Ramos (cell line): ENCODE measurements around the gene NEAT1.
"Not testable (repeated sequence)": the region's sequence is repeated elsewhere in the genome, so short reads cannot be mapped to it uniquely, and the experiment has no call there.

Experiments used
- in situ Hi-C: fragments of 300-500 bp; cut with MboI; formaldehyde crosslinking; loops from one replicate; pipeline ENCODE4 v1.14.3; 2022; ENCODE audit warnings: low sequenced_read_pairs; ENCODE audit not compliant: unreplicated experiment

The NEAT1 gene

DNA sequence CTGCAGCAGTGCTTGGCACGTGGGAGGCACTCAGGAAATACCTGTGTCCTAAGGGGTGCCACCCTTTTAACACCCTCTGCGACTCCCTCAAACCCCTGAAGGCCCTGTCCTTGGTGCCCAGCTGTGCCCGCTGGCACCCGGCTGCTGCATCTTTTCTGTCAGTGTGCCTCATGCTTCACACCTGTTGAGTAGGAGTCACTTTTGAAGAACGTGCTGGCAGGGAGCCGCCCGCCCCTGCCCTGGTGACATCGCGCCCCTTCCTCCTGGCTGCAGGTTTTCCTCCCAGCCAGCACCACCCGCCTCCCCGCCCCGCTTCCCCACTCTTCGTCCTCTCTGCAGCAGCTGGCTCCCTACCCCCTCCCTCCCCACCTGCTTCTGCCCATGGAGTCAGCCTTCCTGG is 18.4 kb upstream of the NEAT1 start:
- in situ Hi-C loops, result no loop called here

DNA sequence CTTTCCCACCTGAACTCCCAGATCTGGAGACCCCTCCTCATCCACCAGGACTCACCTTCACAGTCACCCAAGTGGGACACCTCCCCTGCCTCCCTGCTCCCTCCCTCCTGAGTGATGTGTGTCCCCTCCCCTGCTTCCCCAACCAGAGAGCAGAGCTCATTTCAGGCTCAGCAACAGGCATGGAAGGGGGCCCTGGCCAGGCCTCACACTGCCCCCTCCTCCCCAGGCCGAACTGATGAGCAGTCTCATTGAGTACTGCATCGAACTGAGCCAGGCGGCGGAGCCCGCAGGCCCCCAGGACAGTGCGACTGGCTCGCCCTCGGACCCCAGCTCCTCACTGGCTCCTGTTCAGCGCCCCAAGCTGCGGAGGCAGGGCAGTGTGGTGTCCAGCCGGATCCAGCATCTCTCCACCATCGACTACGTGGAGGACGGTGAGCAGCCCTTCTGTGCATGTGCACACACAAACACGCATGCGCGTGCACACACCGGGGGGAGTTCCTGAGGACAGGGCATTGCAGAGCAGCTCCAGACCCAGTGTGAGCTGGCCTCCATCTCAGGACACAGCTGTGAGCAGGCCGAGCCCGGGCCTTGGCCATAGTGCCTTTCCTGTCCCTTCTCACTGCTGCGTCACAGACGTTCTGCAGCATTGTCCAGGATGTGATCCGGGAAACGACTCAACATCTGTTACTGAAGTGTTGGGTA is 17.8 kb upstream of the NEAT1 start:
- in situ Hi-C loops, result no loop called here

DNA sequence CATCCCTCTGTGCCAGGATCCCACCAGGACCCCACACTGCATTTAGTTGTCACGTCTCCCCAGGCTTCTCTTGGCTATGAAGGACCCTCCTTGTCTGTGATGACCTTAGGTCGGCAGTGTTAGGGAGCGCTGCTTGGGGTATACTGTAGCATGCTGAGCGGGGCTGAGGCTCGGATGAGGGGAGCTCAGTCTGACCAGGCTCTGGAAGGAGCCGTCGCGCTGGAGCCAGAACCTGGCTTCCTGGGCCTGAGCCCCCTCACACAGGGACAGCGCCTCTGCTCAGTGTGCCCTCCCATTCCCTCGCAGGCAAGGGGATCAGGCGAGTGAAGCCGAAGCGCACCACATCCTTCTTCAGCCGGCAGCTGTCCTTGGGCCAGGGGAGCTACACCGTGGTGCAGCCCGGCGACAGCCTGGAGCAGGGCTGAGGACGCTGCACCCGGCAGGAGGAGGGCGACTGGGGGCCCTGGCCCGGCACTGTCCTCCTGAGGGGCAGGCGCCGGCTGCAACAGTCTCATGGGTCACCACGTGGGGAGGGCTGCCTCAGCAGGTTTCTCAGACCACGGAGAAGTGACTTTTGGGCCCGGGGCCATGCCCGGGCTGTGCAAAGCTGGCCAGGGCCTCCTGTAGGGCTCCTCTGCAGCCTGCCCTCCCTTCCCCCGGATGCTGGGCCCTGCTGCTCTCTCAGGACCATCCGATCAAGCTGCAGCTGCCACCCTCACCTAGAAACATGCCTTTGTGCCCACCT is 11.5 kb upstream of the NEAT1 start:
- in situ Hi-C loops, result no loop called here

DNA sequence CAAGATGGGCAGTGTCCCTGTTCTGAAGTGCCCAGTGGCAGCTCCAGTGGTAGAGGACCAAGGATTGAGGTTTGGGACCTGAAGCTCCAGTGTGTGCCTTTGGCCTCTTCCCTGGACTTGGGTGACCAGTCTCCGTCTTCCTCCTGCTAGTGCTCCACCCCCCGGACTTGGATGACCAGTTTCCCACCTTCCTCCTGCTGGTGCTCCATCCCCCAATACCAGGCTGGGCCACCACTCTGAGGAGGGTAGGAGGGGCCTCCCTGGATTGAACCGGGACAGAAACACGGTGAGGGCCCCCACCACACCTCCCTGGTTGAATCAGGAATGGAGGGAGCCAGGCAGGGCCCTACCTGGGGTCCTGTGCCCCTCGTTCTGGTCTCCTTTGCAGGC is 10.9 kb upstream of the NEAT1 start:
- in situ Hi-C loops, result no loop called here

DNA sequence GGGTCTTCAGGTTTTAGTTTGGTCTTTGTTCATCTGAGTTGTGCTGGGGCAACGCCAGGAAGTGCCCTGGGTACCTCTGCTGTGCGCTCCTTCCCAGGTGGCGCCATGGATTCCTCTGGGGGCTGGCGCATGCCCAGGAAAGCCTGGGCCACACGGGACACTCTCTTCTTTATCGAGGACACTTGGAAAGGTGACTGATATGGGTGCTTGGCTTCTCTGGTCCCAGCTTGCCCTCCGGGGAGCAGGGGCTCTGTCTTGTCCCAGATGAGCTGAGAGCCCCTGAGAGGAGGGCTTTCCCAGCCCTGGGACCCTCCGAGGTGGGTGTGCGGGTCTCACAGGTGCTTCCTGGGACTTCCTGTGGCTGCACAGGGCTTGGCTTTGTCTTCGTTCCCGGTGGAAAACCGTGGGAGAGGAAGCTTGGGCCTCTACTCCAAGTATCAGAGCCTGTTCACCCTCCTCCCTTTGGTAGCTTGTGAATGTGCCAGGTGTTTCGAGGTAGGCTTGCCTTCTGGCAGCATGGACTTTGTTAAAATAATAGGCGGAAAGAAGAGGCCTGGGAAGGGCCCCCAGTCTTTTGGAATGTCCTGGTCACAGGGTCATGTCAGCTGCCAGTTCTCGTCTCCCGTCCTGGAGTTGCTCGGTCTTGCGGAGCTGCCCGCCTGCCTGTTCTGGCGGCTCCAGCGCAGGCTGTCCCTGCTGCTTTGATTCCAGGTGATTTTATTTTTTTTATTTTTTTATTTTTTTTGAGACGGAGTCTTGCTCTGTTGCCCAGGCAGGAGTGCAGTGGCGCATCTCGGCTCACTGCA is 10.1 kb upstream of the NEAT1 start:
- in situ Hi-C loops, result no loop called here

DNA sequence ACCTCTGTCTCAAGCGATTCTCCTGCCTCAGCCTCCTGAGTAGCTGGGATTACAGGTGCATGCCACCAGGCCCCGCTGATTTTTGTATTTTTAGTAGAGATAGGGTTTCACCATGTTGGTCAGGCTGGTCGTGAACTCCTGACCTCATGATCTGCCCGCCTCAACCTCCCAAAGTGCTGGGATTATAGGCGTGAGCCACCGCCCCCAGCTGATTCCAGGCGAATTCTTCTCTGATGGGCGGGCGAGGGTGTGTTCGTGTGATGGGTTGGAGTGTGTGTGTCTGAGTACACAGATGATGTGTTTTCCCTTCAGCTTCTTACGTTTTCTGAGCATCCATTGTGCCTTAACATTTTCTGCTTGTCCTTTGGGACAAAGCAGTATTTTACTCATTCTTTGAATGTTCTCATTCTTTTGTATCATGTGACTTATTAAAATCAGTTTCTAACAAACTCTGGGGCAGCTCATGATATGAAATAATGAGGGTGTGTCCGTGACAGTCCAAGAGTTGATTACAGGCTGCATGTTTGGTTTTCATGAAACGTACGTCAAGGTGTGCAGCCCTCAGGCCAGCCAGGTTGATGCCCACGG is 9.4 kb upstream of the NEAT1 start:
- in situ Hi-C loops, result not testable (repeated sequence)

DNA sequence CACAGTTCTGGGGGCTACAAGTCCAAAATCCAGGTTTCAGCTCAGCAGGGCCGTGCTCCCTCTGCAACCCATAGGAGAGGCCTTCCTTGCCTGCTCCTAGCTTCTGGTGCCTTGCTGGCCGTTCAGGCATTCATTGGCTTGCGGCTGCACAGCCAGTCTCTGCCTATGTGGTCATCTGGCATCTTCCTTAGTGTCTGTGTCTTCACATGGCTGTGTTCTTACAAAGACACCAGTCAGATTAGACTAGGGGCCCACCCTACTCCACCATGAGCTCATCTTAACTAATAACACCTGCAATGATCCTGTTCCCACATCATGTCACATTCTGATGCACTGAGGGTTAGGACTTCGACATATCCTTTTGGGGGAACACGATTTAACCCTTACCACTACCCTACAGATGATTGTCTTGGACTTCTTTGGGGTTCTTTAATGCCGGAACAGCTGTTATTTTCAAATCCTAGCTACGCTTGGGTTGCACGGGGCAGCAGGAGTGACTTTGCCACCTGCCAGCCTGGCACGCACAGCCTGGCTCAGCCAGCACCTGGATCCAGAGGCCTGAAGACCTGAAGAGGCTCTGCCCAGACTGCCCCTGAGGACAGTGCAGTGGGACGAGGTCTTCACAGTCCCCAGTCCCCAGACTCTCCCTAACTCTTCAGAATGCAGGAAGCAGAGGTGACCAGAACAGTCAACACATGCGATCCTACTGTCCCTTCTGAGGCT is 7.7 kb upstream of the NEAT1 start:
- in situ Hi-C loops, result loop anchor here (5.0 kb wide), 2 partner anchors 57 to 92 kb away; no protein-coding TSS in a partner anchor

DNA sequence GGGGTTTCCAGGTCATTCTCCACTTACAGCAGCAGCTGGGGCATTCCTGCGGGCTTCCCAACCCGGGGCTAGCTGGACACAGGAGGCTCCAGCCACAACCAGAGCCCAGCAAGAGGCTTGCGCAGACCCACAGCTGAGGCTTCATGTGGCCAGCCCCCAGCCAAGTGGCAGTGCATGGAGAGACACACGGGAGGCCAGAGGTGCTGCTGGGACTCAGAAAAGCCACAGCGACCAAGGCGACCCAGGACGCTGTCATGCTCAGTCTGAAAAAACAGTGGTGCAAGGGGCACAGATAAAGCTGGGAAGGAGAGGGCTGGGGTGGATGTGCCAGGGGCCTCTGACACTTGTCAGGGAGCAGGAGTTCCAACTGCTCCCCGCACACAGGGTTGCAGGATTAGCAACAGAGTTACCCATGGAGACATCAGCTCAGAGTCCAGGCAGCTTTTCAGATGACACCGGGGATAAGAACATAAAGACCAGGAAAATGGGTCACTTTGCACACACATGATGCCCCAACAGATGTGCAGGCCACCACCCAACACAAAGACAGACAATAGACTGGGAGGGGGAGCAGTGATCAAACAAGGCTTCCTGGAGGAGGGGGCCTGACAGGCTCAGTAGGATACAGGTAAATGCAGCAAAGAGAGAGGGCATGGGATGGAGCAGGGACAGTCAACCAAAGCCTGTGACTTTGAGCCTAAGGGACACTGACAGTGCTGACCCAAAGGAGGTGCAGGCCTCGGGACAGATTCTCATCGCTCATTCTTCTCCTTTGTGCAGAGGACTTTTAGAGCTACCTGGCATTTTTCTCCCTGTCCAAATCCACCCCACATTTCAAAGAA is 6.9 kb upstream of the NEAT1 start:
- in situ Hi-C loops, result loop anchor here (5.0 kb wide), 2 partner anchors 57 to 92 kb away; no protein-coding TSS in a partner anchor

DNA sequence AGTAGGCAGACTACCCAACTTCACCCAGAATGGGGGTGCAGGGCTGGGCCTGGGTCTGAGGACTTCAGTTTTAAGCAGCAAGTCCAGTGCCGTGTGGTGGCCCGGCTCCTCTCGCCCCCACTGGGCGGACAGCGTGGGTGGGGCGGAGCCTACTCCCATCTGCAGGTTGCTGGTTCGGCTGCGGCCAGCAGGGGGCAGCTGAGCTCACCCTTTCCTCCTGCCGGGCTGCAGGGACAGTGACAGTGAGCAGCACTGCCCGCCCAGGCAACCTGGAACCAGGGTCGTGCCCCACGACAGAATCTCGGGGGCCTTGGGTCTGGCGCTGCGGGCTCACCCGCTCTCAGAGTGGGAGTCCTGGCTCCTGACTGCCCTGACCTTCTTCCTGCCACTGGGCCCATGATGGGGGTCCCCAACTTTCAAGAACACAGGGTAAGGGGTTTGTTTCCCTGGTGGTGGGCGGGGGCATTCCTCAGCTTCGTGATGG is 6.2 kb upstream of the NEAT1 start:
- in situ Hi-C loops, result loop anchor here (5.0 kb wide), 2 partner anchors 56 to 91 kb away; no protein-coding TSS in a partner anchor

DNA sequence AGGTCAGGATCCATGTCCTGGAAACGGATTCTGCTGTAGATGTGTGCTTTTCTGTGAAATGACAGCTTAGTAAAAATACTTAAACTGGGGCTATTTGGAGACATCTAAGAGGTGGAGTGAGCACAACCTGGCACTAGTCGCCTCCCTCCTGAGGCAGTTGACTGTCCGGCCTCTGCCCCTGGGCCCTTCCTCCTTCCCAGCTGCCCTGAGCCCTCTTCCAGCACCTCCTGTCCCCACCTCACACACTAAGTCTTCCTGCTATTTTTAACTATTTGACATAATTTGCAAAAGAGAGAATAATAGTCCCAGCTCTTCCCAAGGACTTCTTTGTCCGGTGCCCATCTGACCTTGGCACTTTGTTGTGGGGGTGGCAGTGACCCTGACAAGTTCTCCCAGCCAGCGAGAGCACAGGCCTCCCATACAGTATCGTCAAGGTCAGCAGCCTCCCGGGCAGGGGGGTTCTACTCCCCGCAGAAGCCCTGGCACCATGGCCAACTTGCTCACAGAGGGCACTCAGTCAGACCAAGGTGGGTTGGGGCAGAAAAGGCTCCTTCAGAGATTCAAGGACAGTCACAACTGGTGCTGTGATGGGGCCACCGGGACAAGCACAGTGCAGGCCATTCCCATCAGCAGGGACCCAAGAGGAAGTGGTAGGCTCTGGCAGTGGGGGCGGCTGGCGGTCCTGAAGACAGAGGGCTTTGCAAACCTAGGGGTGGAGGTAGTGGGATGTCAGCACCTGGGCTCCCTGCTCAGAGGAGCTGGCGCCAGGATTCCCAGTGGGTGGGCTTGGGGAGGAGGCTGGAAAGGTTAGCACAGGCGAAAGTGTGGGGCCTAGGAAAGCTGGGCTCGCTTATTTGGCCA is 5.5 kb upstream of the NEAT1 start:
- in situ Hi-C loops, result loop anchor here (5.0 kb wide), 2 partner anchors 55 to 90 kb away; no protein-coding TSS in a partner anchor

DNA sequence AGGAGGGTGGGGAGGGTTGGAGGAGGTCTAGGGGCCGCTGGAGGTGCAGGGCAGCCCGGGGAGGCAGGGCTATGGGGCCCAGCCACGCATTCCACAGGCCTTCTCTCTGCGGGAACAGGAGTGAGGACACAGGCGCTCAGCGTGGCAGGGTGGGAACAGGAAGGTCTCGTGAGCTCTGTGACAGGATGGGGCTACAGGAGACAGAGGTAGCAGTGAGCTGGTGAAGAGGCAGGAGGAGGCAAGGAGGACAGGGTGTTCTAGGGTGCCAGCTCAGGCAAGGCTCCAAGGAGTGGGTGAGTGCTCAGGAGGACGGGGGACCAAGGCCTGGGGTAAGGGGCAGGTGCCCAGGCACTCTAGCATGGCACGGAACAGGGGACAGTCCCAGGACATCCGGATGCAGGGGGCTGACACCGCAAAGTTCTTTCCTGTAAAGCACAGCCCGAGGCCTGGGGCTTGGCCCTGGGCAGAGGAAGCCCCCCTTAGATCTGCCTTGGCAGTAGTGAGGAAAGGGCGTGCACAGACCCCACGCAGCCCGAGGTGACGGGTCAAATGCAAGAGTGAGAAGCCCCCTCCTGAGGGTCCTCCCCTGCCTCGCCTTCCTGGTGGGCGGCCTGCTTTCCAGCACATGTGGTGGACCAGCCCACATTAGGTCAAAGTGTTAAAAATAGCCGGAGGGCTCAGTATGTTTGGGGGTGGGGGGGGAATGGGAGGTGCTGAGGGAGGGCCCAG is 4.7 kb upstream of the NEAT1 start:
- in situ Hi-C loops, result loop anchor here (5.0 kb wide), 2 partner anchors 54 to 89 kb away; no protein-coding TSS in a partner anchor

DNA sequence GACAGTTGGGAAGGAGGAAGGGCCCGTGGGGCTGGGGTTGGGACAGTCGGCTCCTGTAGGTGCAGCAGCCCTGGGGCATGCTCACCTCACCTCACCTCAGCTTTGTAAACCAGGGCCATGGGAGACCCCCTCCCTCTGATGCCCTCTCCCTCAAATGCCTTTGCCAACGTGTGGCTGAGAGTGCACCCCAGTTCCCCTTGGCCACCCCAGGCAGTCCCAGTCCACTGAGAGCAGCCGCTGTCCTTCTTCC is 4.2 kb upstream of the NEAT1 start:
- in situ Hi-C loops, result loop anchor here (5.0 kb wide), 2 partner anchors 54 to 89 kb away; no protein-coding TSS in a partner anchor

DNA sequence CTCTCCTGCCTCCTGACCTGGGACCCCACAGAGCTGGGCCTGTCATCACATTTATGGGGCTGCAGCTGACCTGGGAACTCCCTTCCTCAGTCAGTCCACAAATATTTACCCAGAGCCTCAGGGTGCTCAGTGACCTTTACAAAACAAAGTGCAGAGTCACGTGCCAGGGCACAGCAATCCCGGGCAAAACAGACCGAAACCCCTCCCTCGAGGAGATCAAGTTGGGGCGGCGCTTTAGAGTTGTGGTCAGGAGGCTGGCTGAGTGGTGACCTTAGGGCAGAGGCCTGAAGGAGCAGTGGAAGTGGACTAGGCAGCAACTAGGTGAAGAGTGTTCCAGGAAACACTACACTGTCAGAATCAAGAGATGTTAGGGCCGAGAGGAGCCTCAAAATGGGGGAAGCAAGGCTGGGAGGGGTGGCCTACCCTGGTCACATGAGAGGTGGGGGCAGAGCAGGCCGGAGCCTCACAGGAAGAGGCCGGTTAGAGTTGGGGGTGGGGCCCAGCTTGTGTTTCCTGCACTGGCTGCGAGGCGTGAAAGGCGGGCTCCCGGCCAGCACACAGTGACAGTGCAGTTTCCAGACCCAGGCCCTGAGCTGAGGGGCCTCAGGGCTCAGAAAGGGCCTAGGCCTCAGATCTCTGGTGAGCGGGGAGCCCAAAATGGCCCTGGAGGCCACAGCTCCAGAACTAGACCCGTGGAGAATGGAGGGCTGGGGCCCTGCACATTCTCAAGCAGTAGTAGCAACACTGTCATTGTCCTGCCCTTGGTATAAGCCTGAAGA is 3.7 kb upstream of the NEAT1 start:
- in situ Hi-C loops, result loop anchor here (5.0 kb wide), 2 partner anchors 53 to 88 kb away; no protein-coding TSS in a partner anchor

DNA sequence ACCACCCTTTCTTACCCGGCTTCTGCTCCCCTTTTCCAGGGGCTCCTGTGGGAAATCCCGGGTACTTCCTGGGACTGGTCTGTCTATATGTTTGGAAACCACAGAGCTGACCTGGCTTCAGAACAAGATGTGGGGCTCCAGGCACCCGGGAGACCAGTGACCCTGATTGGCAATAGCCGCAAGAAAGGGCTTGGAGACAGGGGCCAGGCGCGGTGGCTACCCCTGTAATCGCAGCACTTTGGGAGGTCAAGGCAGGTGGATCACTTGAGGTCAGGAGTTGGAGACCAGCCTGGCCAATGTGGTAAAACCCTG is 3.2 kb upstream of the NEAT1 start:
- in situ Hi-C loops, result loop anchor here (5.0 kb wide), 2 partner anchors 53 to 88 kb away; no protein-coding TSS in a partner anchor

DNA sequence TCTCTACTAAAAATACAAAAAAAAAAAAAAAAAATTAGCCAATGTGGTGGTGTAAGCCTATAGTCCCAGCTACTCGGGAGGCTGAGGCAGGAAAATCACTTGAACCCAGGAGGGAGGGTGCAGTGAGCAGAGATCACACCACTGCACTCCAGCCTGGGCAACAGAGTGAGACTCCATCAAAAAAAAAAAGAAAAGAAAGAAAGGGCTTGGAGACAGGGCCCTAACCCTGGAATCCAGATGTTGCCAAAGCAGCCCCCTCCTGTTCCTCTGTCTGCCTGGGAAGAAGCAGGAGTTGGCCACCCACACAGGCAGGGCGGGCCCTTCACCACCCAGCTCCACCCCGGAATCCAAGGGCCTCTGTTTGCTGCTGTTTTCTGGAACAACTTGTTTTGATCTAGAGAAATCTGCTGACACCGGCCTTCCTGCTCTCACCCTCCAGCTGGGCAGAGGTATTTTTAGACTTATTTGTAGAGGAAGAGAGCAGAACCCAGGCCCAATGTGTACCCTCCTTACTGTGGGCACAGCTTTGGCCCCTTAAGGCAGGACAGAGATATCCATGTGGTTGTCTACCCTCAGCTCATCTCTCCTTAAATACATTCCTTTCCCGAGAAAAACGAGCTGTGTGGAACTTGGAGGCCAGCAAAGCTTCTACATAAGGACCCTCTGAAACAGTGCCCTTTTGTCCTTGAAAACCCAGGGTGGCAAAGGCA is 2.7 kb upstream of the NEAT1 start:
- in situ Hi-C loops, result loop anchor here (5.0 kb wide), 2 partner anchors 52 to 87 kb away; no protein-coding TSS in a partner anchor

DNA sequence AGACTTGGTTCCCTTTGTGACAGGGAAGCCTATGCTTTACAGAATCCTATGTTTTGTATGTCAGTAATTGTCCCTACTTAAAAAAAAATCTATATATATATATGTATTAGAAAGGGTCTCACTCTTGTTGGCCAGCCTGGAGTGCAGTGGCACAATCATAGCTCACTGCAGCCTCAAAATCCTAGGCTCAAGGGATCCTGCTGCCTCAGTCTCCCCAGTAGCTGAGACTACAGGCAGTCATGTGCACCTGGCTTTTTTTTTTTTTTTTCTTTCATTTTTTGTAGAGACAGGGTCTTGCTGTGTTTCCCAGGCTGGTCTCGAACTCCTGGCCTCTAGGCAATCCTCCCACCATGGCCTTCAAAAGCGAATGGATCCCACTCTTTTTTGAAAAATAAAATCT is 2.1 kb upstream of the NEAT1 start:
- in situ Hi-C loops, result no loop called here
